ENCODE results near the gene ERMARD.

Gene ERMARD

DNA sequence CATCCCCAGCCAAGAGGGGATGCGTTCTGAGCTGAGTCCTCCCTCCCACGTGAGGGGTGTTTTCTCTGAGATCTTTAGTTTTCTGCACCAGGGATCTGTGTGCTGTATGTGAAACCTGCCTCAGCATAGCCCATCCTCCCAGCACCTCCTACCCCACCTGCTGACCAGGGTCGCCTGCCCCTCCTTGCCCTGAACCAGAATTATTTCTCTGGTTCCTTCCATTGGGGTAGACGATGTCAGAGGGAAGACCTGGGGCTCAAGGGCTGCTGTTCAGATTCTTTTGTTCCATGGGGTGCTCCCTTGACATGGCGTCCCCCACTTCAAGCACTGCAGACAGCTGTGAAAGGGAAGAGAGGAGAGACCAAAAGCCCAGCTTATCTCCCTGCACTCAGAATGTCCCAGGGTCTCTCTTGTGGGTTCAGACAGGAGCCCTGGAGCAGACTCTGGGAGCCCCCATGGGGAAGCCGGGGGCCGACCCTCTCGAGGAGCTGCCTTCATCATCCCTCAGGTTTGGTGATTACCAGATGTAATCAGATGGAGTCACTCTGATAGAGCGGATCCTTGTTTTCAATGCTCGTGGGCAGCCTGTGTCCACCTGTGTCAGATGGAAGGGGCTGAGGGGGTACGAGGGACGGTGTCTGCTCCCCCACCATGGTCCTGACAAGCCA is 74.3 kb downstream of the ERMARD start:
- DNase-seq (ENCODE audit: low spot score): no peak

DNA sequence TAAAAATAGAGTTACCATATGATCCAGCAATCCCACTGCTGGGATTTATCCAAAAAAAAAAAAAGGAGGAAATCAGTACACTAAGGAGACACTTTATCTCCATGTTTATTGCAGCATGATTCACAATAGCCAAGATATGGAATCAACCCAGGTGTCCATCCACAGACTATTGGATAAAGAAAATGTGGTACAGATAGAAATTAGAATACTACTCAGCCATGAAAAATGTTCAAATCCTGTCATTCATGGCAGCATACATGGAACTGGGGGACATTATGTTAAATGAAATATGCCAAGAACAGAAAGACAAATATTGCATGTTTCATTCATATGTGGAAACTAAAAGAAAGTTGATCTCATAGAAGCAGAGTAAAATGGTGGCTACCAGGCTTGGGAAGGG is 75.3 kb downstream of the ERMARD start:
- no peak for DNase-seq (ENCODE audit: low spot score)

- DNase-seq (ENCODE audit: low spot score): no peak
These were observed 75.9 kb downstream of the ERMARD start for GRCh38 chr6:169827290-169827717.

GRCh38 chr6:169828176-169828575 is 76.8 kb downstream of the ERMARD start:
- no peak for DNase-seq (ENCODE audit: low spot score)

DNA sequence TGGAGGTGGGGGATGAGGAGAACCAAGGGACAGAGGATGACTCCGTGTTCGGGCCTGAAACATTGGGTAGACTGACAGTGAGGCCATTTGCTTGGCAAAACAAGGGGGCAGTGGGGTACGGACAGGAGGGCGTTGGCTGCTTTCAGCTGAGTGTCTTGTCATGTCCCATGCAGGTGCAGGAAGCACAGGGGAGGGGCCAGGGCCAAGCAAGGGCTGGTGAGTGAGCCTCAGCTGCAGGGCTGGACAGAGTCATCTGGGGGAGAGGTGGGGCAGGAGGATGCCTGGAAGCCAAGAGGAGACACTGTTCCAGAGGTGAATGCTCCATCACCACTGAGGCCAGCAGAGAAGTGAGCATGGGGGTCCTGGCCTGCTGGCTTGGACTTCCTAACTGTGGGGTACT is 78.4 kb downstream of the ERMARD start:
- no peak for DNase-seq (ENCODE audit: low spot score)

DNA sequence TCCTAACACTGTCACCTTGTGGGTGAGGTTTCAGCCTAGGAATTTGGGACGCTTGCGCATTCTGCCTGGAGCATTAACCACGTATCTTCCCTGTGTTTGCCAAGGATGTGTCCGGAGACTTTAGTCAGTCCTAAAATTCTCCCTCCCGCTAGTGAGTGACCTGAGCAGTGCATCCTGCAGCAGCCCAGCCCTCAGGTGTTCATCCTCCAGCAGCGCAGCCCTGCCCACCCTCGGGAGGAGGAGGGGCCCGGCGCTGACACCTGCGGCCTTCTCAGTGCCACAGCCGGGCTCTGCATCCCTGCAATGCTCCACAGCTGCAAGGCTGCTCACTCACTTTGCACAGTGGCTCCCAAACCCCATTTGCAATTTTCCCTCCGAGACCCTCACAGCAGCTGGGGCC is 79.5 kb downstream of the ERMARD start:
- DNase-seq (ENCODE audit: low spot score): no peak
